ENCODE results near the gene NAGLU.
A peak's percentile ranks its signal among the peaks of the same experiment; 100 is the strongest.
"Not testable (repeated sequence)": the region's sequence is repeated elsewhere in the genome, so short reads cannot be mapped to it uniquely, and the experiment has no call there.

Gene NAGLU

GRCh38 chr17:42521666-42522262 lies 14.3 kb upstream of the NAGLU start:
- DNase-seq, result no peak

GRCh38 chr17:42522263-42522790 lies 13.7 kb upstream of the NAGLU start:
- no peak for DNase-seq

DNA sequence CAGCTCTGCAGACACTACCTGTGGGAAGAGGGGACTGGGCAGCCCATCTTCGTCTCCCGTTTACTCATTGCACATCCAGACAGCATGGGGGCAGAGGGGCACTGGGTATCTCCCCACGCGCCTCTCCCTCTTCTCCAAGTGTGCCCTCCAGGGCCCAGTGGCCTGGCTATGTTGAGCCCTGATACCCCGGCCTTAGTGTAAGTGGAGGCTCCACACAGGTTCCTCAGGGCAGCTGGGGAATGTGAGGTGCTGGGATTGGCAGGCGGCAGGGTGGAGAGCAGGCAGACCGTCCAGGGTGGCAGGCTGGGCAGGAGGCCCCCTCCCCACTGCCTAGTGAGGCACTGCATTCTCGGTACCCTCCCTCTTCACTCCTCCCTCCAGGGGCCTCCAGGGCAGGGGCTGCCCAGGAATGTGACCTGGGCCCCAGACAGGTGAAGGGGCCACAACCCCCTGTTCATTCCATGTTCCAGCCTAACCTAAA lies 13.2 kb upstream of the NAGLU start:
- DNase-seq, result no peak

- DNase-seq, result no peak
Measured at GRCh38 chr17:42525221-42525620, 10.8 kb upstream of the NAGLU start.

DNA sequence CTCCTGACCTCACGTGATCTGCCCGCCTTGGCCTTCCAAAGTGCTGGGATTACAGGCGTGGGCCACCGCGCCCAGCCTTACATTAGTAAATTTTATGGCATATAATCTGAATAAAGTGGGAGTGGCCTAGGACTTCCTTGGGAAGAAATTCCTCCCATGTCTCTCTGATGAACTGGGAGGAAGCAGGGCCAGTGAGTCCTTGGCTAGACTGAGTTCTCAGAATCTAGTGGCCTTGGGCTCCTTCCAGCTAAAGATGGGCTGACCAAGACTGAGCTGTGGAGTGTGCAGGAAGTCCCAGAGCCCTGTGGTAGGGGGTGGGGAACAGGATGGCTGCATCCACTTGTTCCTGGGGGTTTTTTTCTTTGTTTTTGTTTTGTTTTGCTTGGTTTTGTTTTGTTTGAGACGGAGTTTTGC lies 10.0 kb upstream of the NAGLU start:
- no peak for DNase-seq

- no peak for DNase-seq
Measured at GRCh38 chr17:42527932-42528331, 8.1 kb upstream of the NAGLU start.

DNA sequence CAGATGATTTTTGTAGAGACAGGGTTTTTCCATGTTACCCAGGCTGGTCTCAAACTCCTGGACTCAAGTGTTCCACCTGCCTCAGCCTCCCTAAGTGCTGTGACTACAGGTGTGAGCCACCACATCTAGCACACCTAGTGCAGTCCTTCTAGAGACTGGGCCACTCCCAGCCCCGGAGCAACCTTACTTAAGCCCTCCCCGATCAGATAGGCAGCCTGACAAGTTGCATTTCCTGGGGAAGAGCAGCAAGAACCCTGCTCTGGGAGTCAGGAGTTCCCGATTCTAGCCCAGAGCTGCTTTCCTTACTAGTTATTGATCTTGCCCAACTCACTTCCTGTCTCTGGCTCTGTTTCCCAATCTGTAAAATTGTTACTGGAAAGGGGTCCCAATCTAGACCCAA lies 7.0 kb upstream of the NAGLU start:
- no peak for DNase-seq

GRCh38 chr17:42530952-42531454 lies 5.0 kb upstream of the NAGLU start:
- DNase-seq, result no peak

DNA sequence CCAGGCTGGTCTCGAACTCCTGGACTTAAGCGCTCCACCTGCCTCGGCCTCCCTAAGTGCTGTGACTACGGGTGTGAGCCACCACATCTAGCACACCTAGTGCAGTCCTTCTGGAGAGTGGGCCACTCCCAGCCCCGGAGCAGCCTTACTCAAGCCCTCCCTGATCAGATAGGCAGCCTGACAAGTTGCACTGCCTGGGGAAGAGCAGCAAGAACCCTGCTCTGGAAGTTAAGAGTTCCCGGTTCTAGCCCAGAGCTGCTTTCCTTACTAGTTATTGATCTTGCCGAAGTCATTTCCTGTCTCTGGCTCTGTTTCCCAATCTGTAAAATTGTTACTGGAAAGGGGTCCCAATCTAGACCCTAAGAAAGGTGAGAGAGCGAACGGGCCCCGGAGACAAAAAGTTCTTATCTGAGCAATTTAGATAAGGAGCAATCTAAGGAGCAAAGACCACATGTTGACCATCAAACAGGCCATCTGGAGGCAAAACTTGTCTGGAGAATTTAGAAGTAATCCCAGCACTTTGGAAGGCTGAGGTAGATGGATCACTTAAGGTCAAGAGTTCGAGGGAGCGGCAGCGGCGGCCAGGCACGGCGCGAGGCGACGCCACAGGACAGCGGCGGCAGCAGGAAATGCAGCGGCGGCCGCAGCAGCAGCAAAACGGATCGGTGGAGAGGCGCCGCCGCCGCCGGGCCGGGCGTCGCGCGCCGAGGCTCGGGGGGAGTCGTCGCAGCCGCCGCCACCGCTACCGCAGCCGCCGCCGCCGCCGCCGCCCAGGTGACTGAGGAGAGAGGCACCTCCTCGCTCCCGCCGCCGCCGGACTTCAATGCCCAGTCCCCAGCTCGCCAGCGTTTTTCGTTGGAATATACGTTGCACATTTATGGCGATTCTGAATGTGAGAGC lies 4.3 kb upstream of the NAGLU start:
- no peak for DNase-seq

DNA sequence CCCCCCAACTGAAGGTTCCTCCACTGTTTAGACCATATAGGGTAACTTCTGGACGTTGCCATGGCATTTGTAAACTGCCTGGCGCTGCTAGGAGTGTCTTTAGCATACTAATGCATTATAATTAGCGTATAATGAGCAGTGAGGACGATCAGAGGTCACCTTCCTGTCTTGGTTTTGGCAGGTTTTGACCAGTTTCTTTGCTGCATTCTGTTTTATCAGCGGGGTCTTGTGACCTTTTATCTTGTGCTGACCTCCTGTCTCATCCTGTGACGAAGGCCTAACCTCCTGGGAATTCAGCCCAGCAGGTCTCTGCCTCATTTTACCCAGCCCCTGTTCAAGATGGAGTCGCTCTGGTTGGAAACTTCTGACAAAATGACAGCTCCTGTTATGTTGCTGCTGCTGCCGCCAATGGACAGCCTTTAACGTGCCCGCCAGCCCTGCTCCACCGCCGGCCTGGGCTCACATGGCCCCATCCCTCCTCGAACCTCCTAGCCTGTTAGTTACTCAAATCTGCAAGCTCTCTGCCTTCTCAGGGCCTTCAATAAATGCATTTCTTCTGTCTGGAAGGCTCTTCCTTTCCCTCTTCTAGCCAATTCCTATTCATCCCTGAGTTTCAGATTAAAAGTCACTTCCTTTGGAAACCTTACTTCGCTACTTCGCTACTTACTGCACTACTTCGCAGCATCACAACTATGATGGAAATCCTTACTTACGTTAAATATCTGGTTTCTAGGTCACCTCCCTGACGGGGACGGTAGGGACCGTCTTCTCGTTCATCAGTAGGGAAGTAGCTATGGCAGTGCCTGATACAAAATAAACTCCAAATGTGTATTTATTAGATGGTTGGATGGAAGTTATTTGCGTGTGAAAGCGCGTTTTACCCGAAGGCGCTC lies 640 bp upstream of the NAGLU start:
- no peak for DNase-seq

DNA sequence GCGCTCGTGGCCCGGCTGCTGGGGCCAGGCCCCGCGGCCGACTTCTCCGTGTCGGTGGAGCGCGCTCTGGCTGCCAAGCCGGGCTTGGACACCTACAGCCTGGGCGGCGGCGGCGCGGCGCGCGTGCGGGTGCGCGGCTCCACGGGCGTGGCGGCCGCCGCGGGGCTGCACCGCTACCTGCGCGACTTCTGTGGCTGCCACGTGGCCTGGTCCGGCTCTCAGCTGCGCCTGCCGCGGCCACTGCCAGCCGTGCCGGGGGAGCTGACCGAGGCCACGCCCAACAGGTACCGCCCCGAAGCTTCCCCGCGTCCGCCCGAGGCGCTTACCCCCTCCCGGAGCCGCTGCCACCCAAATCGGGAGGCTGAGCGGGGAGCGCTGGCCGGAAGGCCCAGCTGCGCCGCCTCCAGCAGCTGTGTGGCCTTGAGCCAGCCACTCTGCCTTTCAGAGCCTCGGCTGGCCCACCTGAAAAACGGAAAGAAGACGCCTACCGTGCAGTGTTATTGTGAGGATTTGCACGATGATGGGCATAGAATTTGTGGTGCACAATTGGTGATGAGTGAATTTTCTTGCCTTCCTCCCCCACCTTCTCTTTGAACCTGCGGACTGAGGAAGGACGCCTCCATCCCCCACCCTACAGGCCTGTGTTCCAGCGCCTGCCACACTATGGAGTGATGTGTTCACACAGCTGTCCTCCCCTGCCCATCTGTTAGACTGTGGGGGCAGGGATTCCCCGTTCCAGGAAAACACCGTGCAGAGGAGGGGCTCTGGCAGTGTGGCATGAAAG lies 523 bp downstream of the NAGLU start:
- peak; percentile 85 for DNase-seq

DNA sequence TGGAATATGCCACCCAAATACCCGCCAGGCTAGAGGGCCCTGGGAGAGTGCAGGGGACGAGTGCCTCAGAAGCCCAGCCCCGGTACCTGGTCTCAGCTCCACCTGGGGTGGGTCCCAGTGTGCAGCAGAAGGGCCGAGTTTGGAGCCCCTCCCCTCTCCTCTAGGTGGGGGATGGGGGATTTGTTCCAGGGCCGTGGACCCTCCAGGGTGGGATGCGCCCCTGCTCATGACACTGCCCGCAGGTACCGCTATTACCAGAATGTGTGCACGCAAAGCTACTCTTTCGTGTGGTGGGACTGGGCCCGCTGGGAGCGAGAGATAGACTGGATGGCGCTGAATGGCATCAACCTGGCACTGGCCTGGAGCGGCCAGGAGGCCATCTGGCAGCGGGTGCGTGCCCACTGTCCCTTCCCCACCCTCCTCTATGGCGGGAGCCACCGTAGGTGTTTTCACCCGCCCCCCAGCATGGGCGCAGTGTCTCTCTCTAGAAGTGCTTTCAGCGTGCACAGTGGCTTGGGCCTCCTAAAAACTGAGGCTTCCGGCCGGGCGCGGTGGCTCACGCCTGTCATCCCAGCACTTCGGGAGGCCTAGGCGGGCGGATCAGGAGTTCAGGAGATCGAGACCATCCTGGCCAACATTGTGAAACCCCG lies 1.2 kb downstream of the NAGLU start:
- DNase-seq, result no peak

DNA sequence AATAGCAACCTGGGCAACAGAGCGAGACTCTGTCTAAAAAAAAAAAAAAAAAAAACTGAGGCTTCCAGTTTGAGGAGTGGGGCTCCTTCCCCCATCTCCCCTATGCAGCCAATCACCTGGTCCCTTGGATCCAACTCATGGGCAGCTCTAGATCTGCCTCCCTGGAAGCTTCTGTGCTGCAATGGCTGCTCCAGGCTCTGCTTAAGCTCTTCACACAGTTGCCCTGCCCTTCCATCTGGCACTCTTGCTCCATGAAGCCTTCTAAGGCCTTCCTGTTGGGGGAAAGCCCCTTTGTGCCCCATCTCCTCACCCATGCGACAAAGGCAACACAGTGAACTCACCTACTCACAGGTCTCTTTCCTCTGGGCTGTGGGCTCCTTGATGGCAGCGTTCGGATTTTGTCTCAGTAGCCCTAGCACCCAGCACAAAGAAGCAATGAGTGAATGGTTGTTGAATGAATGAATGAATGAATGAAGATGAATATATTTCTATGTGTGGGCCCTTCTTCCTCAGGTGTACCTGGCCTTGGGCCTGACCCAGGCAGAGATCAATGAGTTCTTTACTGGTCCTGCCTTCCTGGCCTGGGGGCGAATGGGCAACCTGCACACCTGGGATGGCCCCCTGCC lies 1.9 kb downstream of the NAGLU start:
- no peak for DNase-seq

GRCh38 chr17:42538482-42538881 lies 2.4 kb downstream of the NAGLU start:
- DNase-seq, result no peak

- DNase-seq, result not testable (repeated sequence)
Measured at GRCh38 chr17:42540558-42540957, 4.5 kb downstream of the NAGLU start.

DNA sequence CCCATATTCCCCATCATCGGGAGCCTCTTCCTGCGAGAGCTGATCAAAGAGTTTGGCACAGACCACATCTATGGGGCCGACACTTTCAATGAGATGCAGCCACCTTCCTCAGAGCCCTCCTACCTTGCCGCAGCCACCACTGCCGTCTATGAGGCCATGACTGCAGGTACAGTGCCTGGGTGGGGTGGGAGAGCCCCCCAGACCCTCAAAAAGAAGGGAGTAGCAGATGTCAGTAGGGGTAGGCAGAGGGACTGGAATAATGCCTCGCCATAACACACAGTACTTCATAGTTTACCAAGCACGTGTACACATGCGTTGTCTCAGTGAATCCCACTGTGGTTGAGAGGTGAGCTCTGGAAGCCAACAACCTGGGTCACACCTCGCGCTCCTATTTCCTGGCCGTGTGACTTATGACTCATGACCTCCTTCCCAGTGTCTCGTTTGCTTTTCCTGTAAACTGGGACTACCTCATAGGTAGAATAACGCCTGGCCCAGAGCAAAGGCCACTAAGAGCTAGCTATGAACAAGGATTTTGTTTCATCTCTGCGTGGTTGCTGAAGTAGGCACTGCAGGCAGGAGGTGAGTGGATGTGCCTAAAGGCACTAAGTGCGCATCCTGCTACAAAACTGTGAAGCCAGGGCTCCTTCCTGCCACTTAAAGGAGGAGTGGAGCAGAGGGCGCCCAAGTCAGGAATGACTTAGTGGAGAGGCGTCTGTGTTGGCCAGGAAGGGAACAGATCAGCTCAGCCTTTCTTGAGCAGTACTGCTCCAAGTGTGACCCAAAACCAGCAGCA lies 5.2 kb downstream of the NAGLU start:
- no peak for DNase-seq

- no peak for DNase-seq
Measured at GRCh38 chr17:42543190-42544079, 7.4 kb downstream of the NAGLU start.

DNA sequence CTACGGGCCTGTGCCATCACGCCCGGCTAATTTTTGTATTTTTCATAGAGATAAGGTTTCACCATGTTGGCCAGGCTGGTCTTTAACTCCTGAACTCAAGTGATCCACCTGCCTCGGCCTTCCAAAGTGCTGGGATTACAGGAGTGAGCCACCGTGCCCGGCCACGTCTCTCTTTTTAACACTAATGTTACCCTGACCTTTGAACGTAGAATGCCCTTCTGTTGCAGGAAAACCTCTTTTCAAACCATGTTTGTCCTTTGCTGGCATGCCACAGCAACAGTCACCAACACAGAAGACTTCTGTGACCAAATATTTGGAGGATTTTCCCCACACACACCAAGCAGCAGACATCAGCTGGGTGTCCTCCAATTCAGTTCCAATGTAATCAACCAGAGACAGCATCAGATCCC lies 8.8 kb downstream of the NAGLU start:
- DNase-seq, result no peak
